ENCODE measurements around the gene GLYR1.

The GLYR1 gene

DNA sequence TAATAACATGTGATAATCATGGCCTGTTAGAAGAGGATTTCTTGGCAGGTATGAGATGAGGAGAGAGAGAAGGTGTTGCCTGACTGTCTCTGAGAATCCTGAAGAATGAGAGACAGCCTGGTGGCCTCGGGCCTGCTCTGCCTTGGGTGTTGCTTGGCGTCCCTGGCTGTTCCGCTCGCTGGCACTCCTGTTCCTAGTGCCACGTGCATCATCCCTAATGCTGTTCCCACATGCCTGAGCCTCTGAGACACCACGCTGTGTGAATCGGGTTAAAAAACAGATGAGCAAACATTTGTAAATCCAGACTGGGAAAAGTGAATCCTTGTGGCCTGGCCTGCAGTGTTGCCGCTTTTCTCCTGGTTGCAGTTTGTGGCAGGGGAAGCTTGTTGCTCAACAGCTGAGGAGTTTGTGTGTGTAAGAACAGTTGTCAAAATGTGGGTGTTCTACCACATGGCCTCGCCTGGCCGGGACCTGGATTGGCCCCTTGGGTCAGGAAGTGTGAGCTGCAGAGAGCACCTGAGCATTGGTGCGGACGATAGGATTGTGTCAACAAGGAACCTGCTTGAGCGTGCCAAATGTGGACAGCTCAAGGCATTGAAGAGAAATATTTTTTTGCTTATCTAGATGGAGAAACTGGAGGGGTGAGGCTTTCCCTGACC lies 22.2 kb upstream of the GLYR1 start:
- TF ChIP-seq GATA3 (IDR thresholded peaks at IDR 0.05; ENCODE audit: low read depth, low read length) (no peak), GATA2 (IDR thresholded peaks at IDR 0.05; ENCODE audit: low read depth, low read length) (no peak)

DNA sequence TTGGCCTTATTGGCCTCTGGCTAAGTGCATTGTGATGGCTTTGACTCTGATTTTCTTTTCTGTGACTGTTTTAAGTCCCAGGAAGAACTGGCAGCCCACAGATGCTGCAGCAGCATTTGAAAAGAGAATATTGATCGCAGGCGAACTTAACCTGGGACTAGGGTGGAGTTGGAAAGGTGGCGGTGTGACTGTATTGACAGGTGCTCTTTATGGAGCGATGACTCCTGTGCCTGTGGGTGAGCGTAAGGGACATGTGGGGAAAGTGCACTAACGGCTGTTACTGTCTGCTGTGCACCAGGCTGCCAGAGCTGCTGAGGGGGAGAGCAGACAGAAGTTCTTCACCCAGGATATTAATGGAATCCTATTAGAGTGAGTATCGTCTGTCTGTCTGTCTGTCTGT lies 21.4 kb upstream of the GLYR1 start:
- TF ChIP-seq GATA3 (IDR thresholded peaks at IDR 0.05; ENCODE audit: low read depth, low read length) (no peak), GATA2 (IDR thresholded peaks at IDR 0.05; ENCODE audit: low read depth, low read length) (no peak)

DNA sequence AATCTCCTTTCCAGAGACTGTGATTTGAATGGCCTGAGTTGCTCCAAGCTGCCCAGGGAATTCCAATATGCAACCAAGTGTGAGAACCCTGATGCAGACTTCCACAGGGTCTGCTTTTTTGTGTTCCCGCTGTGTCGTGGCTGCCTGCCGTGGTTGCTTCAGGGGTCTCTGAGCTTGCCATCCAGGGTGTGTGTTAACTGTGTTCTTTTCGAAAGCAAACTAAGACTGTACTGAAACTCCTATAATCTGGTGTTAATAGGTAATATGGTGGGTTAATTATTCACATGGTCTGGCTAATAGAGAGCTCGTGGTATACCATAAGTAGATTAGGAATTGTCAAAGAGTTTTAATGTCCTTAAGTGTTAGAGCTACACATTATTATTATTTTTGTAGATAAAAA lies 20.9 kb upstream of the GLYR1 start:
- TF ChIP-seq GATA3 (IDR thresholded peaks at IDR 0.05; ENCODE audit: low read depth, low read length) (no peak), GATA2 (IDR thresholded peaks at IDR 0.05; ENCODE audit: low read depth, low read length) (no peak)

- TF ChIP-seq GATA3 (IDR thresholded peaks at IDR 0.05; ENCODE audit: low read depth, low read length) = no peak
- TF ChIP-seq GATA2 (IDR thresholded peaks at IDR 0.05; ENCODE audit: low read depth, low read length) = no peak
Observed at GRCh38 chr16:4866586-4866985, 19.5 kb upstream of the GLYR1 start.

DNA sequence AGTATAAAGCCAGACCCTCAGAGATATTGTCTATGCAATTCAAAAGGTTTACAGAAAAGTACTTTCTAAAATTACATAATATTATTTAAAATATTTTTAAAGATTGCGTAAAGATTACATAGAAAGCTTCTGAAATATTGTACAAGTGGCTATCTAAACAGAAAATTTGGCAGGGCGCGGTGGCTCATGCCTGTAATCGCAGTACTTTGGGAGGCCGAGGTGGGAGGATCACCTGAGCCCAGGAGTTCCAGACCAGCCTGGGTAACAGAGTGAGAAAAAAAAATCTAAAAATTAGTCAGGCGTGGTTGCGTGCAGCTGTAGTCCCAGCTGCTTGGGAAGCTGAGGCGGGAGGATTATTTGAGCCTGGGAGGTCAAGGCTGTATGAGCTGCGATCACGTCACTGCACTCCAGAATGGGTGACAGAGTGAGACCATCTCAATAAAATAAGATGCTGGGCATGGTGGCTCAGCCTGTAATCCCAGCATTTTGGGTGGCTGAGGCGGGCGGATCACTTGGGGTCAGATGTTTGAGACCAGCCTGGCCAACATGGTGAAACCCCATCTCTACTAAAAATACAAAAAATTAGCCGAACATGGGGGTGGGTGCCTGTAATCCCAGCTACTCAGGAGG lies 18.3 kb upstream of the GLYR1 start:
- TF ChIP-seq GATA3 (IDR thresholded peaks at IDR 0.05; ENCODE audit: low read depth, low read length) = no peak
- no peak for TF ChIP-seq GATA2 (IDR thresholded peaks at IDR 0.05; ENCODE audit: low read depth, low read length)

DNA sequence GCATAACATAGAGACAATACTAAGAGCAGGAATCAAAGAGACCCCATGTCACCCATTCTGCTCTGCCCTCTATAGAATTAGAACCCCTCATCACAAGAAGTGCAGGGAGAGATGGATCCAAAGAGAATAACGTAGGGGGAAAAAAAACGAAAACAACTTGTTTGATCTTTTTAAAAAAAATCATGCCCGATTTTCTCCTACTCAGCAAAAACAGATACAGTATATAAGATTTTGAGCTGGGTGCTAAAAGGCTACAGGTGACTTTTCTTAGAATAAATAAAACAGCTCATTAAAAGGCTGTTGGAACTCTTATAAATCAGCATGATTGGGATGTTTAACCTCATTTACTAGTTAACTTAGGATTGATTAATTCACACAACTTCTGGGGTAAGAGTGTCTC lies 17.6 kb upstream of the GLYR1 start:
- no peak for TF ChIP-seq GATA2 (IDR thresholded peaks at IDR 0.05; ENCODE audit: low read depth, low read length)
- no peak for TF ChIP-seq GATA3 (IDR thresholded peaks at IDR 0.05; ENCODE audit: low read depth, low read length)

DNA sequence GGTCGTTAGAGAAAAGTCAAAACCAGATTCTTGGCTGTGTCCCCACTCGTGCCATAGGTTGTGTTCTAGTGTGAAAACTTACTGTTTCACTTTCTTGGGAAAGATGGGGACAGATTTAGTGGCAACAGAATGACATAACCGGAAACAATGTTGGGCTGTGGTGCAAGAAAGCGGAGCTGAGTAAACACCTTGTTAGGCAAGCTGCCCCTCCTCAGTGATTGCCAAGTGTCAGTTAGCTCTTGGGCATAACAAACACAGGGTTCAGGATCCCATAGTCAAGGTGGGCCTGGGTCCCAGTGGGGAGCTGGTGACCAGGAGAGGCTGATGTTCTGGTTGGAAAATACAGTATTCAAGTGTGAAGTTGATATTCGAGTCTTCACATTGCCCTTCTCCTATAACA lies 15.6 kb upstream of the GLYR1 start:
- TF ChIP-seq GATA2 (IDR thresholded peaks at IDR 0.05; ENCODE audit: low read depth, low read length) (no peak), GATA3 (IDR thresholded peaks at IDR 0.05; ENCODE audit: low read depth, low read length) (no peak)

DNA sequence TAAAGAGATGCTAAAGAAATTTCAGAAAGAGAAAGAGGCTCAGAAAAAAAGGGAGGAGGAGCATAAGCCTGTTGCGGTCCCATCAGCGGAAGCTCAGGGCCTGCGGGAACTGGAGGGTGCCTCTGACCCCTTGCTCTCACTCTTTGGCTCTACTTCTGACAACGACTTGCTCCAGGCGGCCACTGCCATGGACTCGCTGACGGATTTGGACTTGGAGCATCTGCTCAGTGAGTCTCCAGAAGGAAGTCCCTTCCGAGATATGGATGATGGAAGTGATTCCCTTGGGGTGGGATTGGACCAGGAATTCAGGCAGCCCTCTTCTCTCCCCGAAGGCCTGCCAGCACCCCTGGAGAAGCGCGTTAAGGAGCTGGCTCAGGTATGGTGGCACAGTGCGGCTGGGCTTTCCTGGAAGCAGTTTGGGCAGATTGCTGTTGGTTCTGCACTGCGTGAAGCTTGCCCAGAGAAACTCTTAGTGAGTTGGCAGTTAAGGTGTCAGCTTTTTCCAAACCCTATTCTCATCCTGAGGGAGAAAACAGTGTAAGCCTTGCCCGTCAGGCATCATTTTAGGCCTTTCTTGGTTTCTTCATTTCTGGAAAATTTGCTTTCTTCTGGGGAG lies 13.7 kb upstream of the GLYR1 start:
- TF ChIP-seq GATA3 (IDR thresholded peaks at IDR 0.05; ENCODE audit: low read depth, low read length) (no peak), GATA2 (IDR thresholded peaks at IDR 0.05; ENCODE audit: low read depth, low read length) (no peak)

- TF ChIP-seq GATA2 (IDR thresholded peaks at IDR 0.05; ENCODE audit: low read depth, low read length) = no peak
- TF ChIP-seq GATA3 (IDR thresholded peaks at IDR 0.05; ENCODE audit: low read depth, low read length) = no peak
Observed at GRCh38 chr16:4859900-4860255, 12.8 kb upstream of the GLYR1 start.

DNA sequence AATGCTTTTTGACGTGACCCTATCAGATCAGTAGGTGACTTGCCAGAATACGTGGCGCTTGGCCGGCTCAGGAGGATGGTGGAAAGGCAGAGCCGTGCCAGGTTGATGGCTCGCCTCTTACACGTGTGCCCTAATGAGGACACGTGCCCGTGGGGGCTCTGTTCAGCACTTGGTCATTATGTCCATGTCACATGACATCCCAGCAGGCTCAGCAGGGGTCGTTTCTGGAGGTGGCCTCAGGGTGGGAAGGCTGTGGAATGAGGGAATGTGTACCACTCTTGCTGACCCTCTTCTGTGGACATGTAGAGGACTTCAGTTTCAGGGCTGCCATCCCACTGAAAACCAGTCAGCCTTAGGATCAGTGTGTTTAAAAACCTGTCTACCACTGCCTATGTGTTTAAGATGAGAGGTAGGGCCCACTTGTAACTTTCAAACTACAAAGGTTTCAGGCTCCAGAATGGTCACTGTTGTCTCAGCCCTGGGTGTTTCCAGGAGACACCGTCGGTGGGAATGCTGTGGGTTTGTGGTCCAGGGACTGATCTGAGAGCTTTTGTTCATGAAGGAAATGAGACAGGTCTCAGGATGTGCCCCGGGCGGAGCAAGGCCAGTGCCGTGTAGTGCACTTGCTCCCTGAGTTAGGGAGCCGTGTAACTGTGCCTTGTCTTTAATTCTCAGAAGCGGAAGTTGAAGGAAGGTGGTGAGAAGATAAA lies 12.3 kb upstream of the GLYR1 start:
- TF ChIP-seq GATA3 (IDR thresholded peaks at IDR 0.05; ENCODE audit: low read depth, low read length) (no peak), GATA2 (IDR thresholded peaks at IDR 0.05; ENCODE audit: low read depth, low read length) (no peak)

DNA sequence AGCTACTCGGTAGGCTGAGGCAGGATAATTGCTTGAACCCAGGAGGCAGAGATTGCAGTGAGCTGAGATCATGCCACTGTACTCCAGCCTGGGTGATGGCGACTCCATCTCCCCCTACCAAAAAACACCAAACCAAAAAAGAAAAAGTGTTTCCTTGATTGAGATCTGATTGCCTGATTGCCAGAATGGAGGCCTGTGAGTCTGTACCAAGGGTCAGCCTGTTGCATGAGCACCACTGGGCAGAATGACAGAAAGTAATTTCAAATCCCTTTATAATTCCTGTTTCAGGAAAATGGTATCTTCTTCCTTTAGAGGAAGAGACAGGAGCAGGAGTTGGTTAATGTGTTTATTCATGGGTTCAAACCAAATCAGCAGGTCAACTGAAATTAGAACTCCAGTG lies 8.7 kb upstream of the GLYR1 start:
- no peak for TF ChIP-seq GATA3 (IDR thresholded peaks at IDR 0.05; ENCODE audit: low read depth, low read length)
- no peak for TF ChIP-seq GATA2 (IDR thresholded peaks at IDR 0.05; ENCODE audit: low read depth, low read length)

GRCh38 chr16:4855371-4855770 lies 8.3 kb upstream of the GLYR1 start:
- TF ChIP-seq GATA3 (IDR thresholded peaks at IDR 0.05; ENCODE audit: low read depth, low read length) = no peak
- TF ChIP-seq GATA2 (IDR thresholded peaks at IDR 0.05; ENCODE audit: low read depth, low read length) = no peak

DNA sequence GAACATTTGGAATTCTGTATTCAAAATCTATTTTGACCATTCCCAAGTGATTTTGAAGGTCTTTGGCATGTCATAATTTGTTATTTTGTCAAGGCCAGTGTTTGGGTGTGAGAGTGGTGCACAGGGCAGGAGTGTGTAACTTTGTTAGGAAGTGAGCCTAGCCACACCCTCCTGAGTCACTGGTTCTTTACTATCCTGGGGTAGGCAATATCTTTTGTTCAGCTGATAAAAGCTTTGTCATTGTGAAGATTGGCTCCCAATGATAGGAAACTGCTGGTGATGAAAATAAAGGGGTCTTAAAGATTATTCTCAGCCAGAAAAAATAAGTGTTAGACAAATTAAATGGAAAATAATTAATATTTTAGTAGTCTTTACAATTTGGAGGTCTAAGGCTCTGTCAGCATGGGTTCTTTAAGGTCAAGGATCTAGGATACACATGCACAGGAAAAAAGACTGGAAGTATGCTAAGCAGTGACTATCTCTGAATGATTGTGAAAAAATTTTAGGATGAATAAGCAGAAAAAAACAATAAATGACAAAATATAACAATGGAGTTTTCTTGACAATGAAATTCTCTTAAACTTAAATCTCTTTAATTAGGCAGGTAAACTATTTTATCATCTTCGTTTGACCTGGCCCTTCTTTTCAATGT lies 5.3 kb upstream of the GLYR1 start:
- no peak for TF ChIP-seq GATA3 (IDR thresholded peaks at IDR 0.05; ENCODE audit: low read depth, low read length)
- TF ChIP-seq GATA2 (IDR thresholded peaks at IDR 0.05; ENCODE audit: low read depth, low read length) = no peak

- TF ChIP-seq GATA3 (IDR thresholded peaks at IDR 0.05; ENCODE audit: low read depth, low read length) = no peak
- peak; percentile 74 for TF ChIP-seq GATA2 (IDR thresholded peaks at IDR 0.05; ENCODE audit: low read depth, low read length)
Observed at GRCh38 chr16:4850211-4850610, 3.1 kb upstream of the GLYR1 start.

Data from SH-SY5Y (cell line).